ENCODE results near the gene VEPH1. TPM values are rescaled to one million over a fixed set of nuclear protein-coding genes. Genes with fewer than 3 reads are reported as not detected.

The VEPH1 gene
- total and polyA plus RNA-seq, 3 experiments from 2014 or later = not detected

DNA sequence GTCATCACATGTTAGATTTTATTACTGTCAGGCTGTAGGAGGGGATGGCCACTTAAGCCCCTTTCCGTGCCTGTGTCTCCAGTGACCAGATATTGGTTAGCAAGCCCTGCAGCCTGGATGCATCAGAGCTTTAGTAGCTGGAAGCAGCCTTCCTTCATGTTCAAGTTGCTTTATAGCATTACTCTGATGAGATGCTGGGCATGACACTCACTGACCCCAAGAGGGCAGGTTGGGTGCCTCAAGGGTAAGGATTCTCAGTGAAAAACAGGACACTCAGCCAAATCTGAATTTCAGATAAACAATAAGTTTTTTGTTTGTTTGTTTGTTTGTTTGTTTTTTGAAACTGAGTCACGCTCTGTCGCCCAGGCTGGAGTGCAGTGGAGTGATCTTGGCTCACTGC, 135.0 kb downstream of the VEPH1 start:
- CTCF ChIA-PET = no interaction called here
- Histone ChIP-seq H3K9me3 (ENCODE audit: low read length) (no peaks in the 10 kb centered on the region), H3K27me3 (ENCODE audit: insufficient read depth, low read length, poor library complexity, severe bottlenecking) (no peaks in the 10 kb centered on the region), H3K27ac (ENCODE audit: low read depth, low read length) (no peak overlapping the region), H3K4me1 (ENCODE audit: insufficient read depth, low read length) (no peaks in the 10 kb centered on the region), H3K36me3 (ENCODE audit: insufficient read depth, low read length) (no peaks in the 10 kb centered on the region), H3K4me3 (ENCODE audit: low read length) (no peak overlapping the region)
- no peak overlapping the region for H3K4me3 Mint-ChIP-seq
- no peaks in the 10 kb centered on the region for H3K36me3 Mint-ChIP-seq
- peaks cover 0 to 4% (median 0%) of the 10 kb centered on the region in 5 donors for H3K9me3 Mint-ChIP-seq
- no peaks in the 10 kb centered on the region for H3K4me1 Mint-ChIP-seq
- no peak overlapping the region for H3K27ac Mint-ChIP-seq
- peaks cover 0 to 1% of the 10 kb centered on the region in 2 donors for H3K27me3 Mint-ChIP-seq
- no peak for DNase-seq
- POLR2A ChIA-PET = no interaction called here

GRCh38 chr3:157363393-157363792, 139.8 kb downstream of the VEPH1 start:
- Histone ChIP-seq H3K4me1 (ENCODE audit: insufficient read depth, low read length) (no peaks in the 10 kb centered on the region), H3K4me3 (ENCODE audit: low read length) (no peak overlapping the region), H3K27me3 (ENCODE audit: insufficient read depth, low read length, poor library complexity, severe bottlenecking) (no peaks in the 10 kb centered on the region), H3K36me3 (ENCODE audit: insufficient read depth, low read length) (no peaks in the 10 kb centered on the region), H3K9me3 (ENCODE audit: low read length) (no peaks in the 10 kb centered on the region), H3K27ac (ENCODE audit: low read depth, low read length) (no peak overlapping the region)
- no peak for DNase-seq
- no peak overlapping the region for H3K27ac Mint-ChIP-seq
- H3K27me3 Mint-ChIP-seq = peaks cover 1 to 6% of the 10 kb centered on the region in 2 donors
- ChIA-PET CTCF (no interaction called here), POLR2A (no interaction called here)
- H3K36me3 Mint-ChIP-seq = no peaks in the 10 kb centered on the region
- H3K9me3 Mint-ChIP-seq = peaks cover 0 to 3% (median 0%) of the 10 kb centered on the region in 5 donors
- no peaks in the 10 kb centered on the region for H3K4me1 Mint-ChIP-seq
- no peak overlapping the region for H3K4me3 Mint-ChIP-seq

DNA sequence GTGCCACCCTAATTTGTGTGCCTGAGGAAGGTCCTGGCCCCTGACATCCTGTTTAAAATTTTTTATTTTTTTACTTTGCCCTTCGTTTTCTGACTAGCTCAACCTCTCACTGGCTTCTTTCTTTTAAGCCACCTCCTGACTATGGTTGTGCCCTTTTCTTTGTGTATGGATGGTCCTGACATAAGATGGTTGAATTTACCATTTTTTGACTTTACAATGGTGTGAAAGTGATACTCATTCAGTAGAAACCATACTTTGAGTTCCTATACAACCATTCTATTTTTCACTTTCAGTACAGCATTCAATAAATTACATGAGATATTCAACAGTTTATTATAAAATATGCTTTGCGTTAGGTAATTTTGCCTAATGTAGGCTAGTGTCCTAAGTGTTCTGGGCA, 140.9 kb downstream of the VEPH1 start:
- Mint-ChIP-seq H3K36me3 (no peaks in the 10 kb centered on the region), H3K4me1 (no peaks in the 10 kb centered on the region), H3K27ac (no peak overlapping the region), H3K9me3 (peaks cover 0 to 3% (median 0%) of the 10 kb centered on the region in 5 donors), H3K27me3 (peaks cover 1 to 10% of the 10 kb centered on the region in 2 donors), H3K4me3 (no peak overlapping the region)
- no peaks in the 10 kb centered on the region for H3K4me1 ChIP-seq (ENCODE audit: insufficient read depth, low read length)
- DNase-seq = no peak
- no peaks in the 10 kb centered on the region for H3K9me3 ChIP-seq (ENCODE audit: low read length)
- ChIA-PET POLR2A (no interaction called here), CTCF (no interaction called here)
- H3K36me3 ChIP-seq (ENCODE audit: insufficient read depth, low read length) = no peaks in the 10 kb centered on the region
- no peak overlapping the region for H3K4me3 ChIP-seq (ENCODE audit: low read length)
- H3K27me3 ChIP-seq (ENCODE audit: insufficient read depth, low read length, poor library complexity, severe bottlenecking) = no peaks in the 10 kb centered on the region
- H3K27ac ChIP-seq (ENCODE audit: low read depth, low read length) = no peak overlapping the region

GRCh38 chr3:157360044-157360443, 143.2 kb downstream of the VEPH1 start:
- DNase-seq = no peak
- Mint-ChIP-seq H3K4me1 (no peaks in the 10 kb centered on the region), H3K4me3 (no peak overlapping the region), H3K36me3 (no peaks in the 10 kb centered on the region), H3K27ac (no peak overlapping the region), H3K9me3 (peaks cover 0 to 2% (median 0%) of the 10 kb centered on the region in 5 donors), H3K27me3 (peaks cover 1 to 10% of the 10 kb centered on the region in 2 donors)
- H3K4me3 ChIP-seq (ENCODE audit: low read length) = no peak overlapping the region
- ChIA-PET CTCF (no interaction called here), POLR2A (no interaction called here)
- no peak overlapping the region for H3K27ac ChIP-seq (ENCODE audit: low read depth, low read length)
- H3K36me3 ChIP-seq (ENCODE audit: insufficient read depth, low read length) = no peaks in the 10 kb centered on the region
- no peaks in the 10 kb centered on the region for H3K4me1 ChIP-seq (ENCODE audit: insufficient read depth, low read length)
- H3K27me3 ChIP-seq (ENCODE audit: insufficient read depth, low read length, poor library complexity, severe bottlenecking) = no peaks in the 10 kb centered on the region
- no peaks in the 10 kb centered on the region for H3K9me3 ChIP-seq (ENCODE audit: low read length)

- Histone ChIP-seq H3K4me3 (ENCODE audit: low read length) (no peak overlapping the region), H3K27ac (ENCODE audit: low read depth, low read length) (no peak overlapping the region), H3K9me3 (ENCODE audit: low read length) (no peaks in the 10 kb centered on the region), H3K4me1 (ENCODE audit: insufficient read depth, low read length) (no peaks in the 10 kb centered on the region), H3K27me3 (ENCODE audit: insufficient read depth, low read length, poor library complexity, severe bottlenecking) (no peaks in the 10 kb centered on the region), H3K36me3 (ENCODE audit: insufficient read depth, low read length) (no peaks in the 10 kb centered on the region)
- no peak overlapping the region for H3K27ac Mint-ChIP-seq
- ChIA-PET POLR2A (no interaction called here), CTCF (no interaction called here)
- no peak overlapping the region for H3K4me3 Mint-ChIP-seq
- H3K9me3 Mint-ChIP-seq = peaks cover 0 to 7% (median 4%) of the 10 kb centered on the region in 5 donors
- H3K36me3 Mint-ChIP-seq = no peaks in the 10 kb centered on the region
- peaks cover 1 to 4% of the 10 kb centered on the region in 2 donors for H3K27me3 Mint-ChIP-seq
- DNase-seq = no peak
- no peaks in the 10 kb centered on the region for H3K4me1 Mint-ChIP-seq
Measured at GRCh38 chr3:157356541-157356940, 146.7 kb downstream of the VEPH1 start.

- H3K4me3 ChIP-seq (ENCODE audit: low read length) = no peak overlapping the region
- no peaks in the 10 kb centered on the region for H3K27me3 ChIP-seq (ENCODE audit: insufficient read depth, low read length, poor library complexity, severe bottlenecking)
- POLR2A ChIA-PET = no interaction called here
- no peak overlapping the region for H3K27ac ChIP-seq (ENCODE audit: low read depth, low read length)
- H3K4me1 Mint-ChIP-seq = no peaks in the 10 kb centered on the region
- DNase-seq = no peak
- peaks cover 1 to 4% of the 10 kb centered on the region in 2 donors for H3K27me3 Mint-ChIP-seq
- no peaks in the 10 kb centered on the region for H3K36me3 ChIP-seq (ENCODE audit: insufficient read depth, low read length)
- CTCF ChIA-PET = no interaction called here
- H3K36me3 Mint-ChIP-seq = no peaks in the 10 kb centered on the region
- no peak overlapping the region for H3K4me3 Mint-ChIP-seq
- no peaks in the 10 kb centered on the region for H3K9me3 ChIP-seq (ENCODE audit: low read length)
- H3K27ac Mint-ChIP-seq = no peak overlapping the region
- peaks cover 5 to 11% (median 6%) of the 10 kb centered on the region in 5 donors for H3K9me3 Mint-ChIP-seq
- H3K4me1 ChIP-seq (ENCODE audit: insufficient read depth, low read length) = no peaks in the 10 kb centered on the region
Measured at GRCh38 chr3:157355276-157355675, 147.9 kb downstream of the VEPH1 start.

- Mint-ChIP-seq H3K9me3 (peaks cover 7 to 17% (median 9%) of the 10 kb centered on the region in 5 donors), H3K27ac (peak overlapping the region in 1 of 8 donors; percentile 9)
Measured at GRCh38 chr3:157354722-157355121, 148.5 kb downstream of the VEPH1 start.

GRCh38 chr3:157354254-157354653, 149.0 kb downstream of the VEPH1 start:
- Mint-ChIP-seq H3K27ac (no peak overlapping the region), H3K36me3 (no peaks in the 10 kb centered on the region), H3K27me3 (peaks cover 4% of the 10 kb centered on the region in 2 donors), H3K4me1 (no peaks in the 10 kb centered on the region), H3K9me3 (peaks cover 10 to 17% (median 13%) of the 10 kb centered on the region in 5 donors), H3K4me3 (no peak overlapping the region)
- CTCF ChIA-PET = no interaction called here
- H3K9me3 ChIP-seq (ENCODE audit: low read length) = no peaks in the 10 kb centered on the region
- H3K4me3 ChIP-seq (ENCODE audit: low read length) = no peak overlapping the region
- no peak overlapping the region for H3K27ac ChIP-seq (ENCODE audit: low read depth, low read length)
- no peak for DNase-seq
- no peaks in the 10 kb centered on the region for H3K27me3 ChIP-seq (ENCODE audit: insufficient read depth, low read length, poor library complexity, severe bottlenecking)
- POLR2A ChIA-PET = no interaction called here
- H3K36me3 ChIP-seq (ENCODE audit: insufficient read depth, low read length) = no peaks in the 10 kb centered on the region
- H3K4me1 ChIP-seq (ENCODE audit: insufficient read depth, low read length) = no peaks in the 10 kb centered on the region

More at GRCh38 chr3:157354722-157355121, 148.5 kb downstream of the VEPH1 start:
- H3K27me3 ChIP-seq (ENCODE audit: insufficient read depth, low read length, poor library complexity, severe bottlenecking) = no peaks in the 10 kb centered on the region
- no peaks in the 10 kb centered on the region for H3K36me3 ChIP-seq (ENCODE audit: insufficient read depth, low read length)
- CTCF ChIA-PET = no interaction called here
- Mint-ChIP-seq H3K36me3 (no peaks in the 10 kb centered on the region), H3K4me3 (no peak overlapping the region), H3K27me3 (peaks cover 1 to 4% of the 10 kb centered on the region in 2 donors), H3K4me1 (no peaks in the 10 kb centered on the region)
- H3K27ac ChIP-seq (ENCODE audit: low read depth, low read length) = no peak overlapping the region
- DNase-seq = no peak
- no peak overlapping the region for H3K4me3 ChIP-seq (ENCODE audit: low read length)
- no peaks in the 10 kb centered on the region for H3K9me3 ChIP-seq (ENCODE audit: low read length)
- no peaks in the 10 kb centered on the region for H3K4me1 ChIP-seq (ENCODE audit: insufficient read depth, low read length)
- POLR2A ChIA-PET = no interaction called here

- Mint-ChIP-seq H3K27me3 (peaks cover 4% of the 10 kb centered on the region in 2 donors), H3K36me3 (no peaks in the 10 kb centered on the region), H3K4me1 (no peaks in the 10 kb centered on the region), H3K9me3 (peaks cover 11 to 19% (median 17%) of the 10 kb centered on the region in 5 donors), H3K27ac (no peak overlapping the region), H3K4me3 (no peak overlapping the region)
- CTCF ChIA-PET = no interaction called here
- no peak overlapping the region for H3K27ac ChIP-seq (ENCODE audit: low read depth, low read length)
- POLR2A ChIA-PET = no interaction called here
- no peaks in the 10 kb centered on the region for H3K4me1 ChIP-seq (ENCODE audit: insufficient read depth, low read length)
- no peaks in the 10 kb centered on the region for H3K36me3 ChIP-seq (ENCODE audit: insufficient read depth, low read length)
- H3K27me3 ChIP-seq (ENCODE audit: insufficient read depth, low read length, poor library complexity, severe bottlenecking) = no peaks in the 10 kb centered on the region
- H3K9me3 ChIP-seq (ENCODE audit: low read length) = no peaks in the 10 kb centered on the region
- no peak overlapping the region for H3K4me3 ChIP-seq (ENCODE audit: low read length)
- no peak for DNase-seq
Measured at GRCh38 chr3:157353652-157354051, 149.6 kb downstream of the VEPH1 start.

All from CD8-positive, alpha-beta memory T cell (primary cell).